OCI-LY1 (cell line): ENCODE results near the gene CARD19.

ENCODE experiments used
- H2AFZ ChIP-seq: fragments of 200-600 bp; sonication (generic), shearing (Covaris generic); 2 replicates; pipeline ENCODE4 v1.6.0; 2014; ENCODE audit warnings: antibody characterized with exemption, mild to moderate bottlenecking, low read length
- H3F3A ChIP-seq: fragments of 200-600 bp; sonication (generic), shearing (Covaris generic); 2 replicates; pipeline ENCODE4 v1.6.0; 2014; ENCODE audit warnings: mild to moderate bottlenecking, antibody characterized with exemption, low read length, moderate library complexity; ENCODE audit not compliant: insufficient read depth
- H3K27ac ChIP-seq: fragments of 200-600 bp; sonication (generic); 2 replicates; pipeline ENCODE4 v1.5.1; 2014; ENCODE audit warnings: low read length, mixed run types, mild to moderate bottlenecking, low read depth; ENCODE audit not compliant: poor library complexity, severe bottlenecking
- H3K27me3 ChIP-seq: fragments of 200-600 bp; sonication (generic); 2 replicates; pipeline ENCODE4 v1.6.0; 2014; ENCODE audit warnings: antibody characterized with exemption, mild to moderate bottlenecking, low read length, moderate library complexity; ENCODE audit not compliant: insufficient read depth
- H3K36me3 ChIP-seq: fragments of 200-600 bp; sonication (generic); 2 replicates; pipeline ENCODE4 v1.6.1; 2014; ENCODE audit warnings: mild to moderate bottlenecking, antibody characterized with exemption, low read length, moderate library complexity, mixed read lengths; ENCODE audit not compliant: insufficient read depth
- H3K4me1 ChIP-seq: fragments of 200-600 bp; sonication (generic); 2 replicates; pipeline ENCODE4 v1.5.1; 2014; ENCODE audit warnings: mild to moderate bottlenecking, low read length, moderate library complexity; ENCODE audit not compliant: insufficient read depth, severe bottlenecking
- H3K4me2 ChIP-seq: fragments of 200-600 bp; sonication (generic), shearing (Covaris generic); 2 replicates; pipeline ENCODE4 v1.6.1; 2014; ENCODE audit warnings: low read length
- H3K4me3 ChIP-seq: fragments of 200-600 bp; sonication (generic); 2 replicates; pipeline ENCODE4 v1.5.1; 2014; ENCODE audit warnings: low read length, low read depth, mild to moderate bottlenecking, mixed read lengths; ENCODE audit not compliant: poor library complexity, severe bottlenecking
- H3K79me2 ChIP-seq: fragments of 200-600 bp; shearing (Covaris generic); 2 replicates; pipeline ENCODE4 v1.6.1; 2016; ENCODE audit warnings: mixed run types, low read length, mixed read lengths; ENCODE audit not compliant: insufficient read depth
- H3K9ac ChIP-seq: fragments of 200-600 bp; sonication (generic), shearing (Covaris generic); 2 replicates; pipeline ENCODE4 v1.6.1; 2014; ENCODE audit warnings: mild to moderate bottlenecking, low read length, mixed read lengths
- H3K9me2 ChIP-seq: fragments of 200-600 bp; sonication (generic), shearing (Covaris generic); 2 replicates; pipeline ENCODE4 v1.6.1; 2014; ENCODE audit warnings: low read depth, mild to moderate bottlenecking, low read length, mixed read lengths
- H3K9me3 ChIP-seq: fragments of 200-600 bp; shearing (Covaris generic); 2 replicates; pipeline ENCODE4 v1.6.1; 2014; ENCODE audit warnings: low read length, mixed read lengths
- H4K20me1 ChIP-seq: fragments of 200-600 bp; sonication (generic), shearing (Covaris generic); 2 replicates; pipeline ENCODE4 v1.6.0; 2016; ENCODE audit warnings: mild to moderate bottlenecking, low read length; ENCODE audit not compliant: insufficient read depth
- CTCF ChIP-seq: fragments of 200-600 bp; sonication (generic), shearing (Covaris generic); IDR thresholded peaks from 2 replicates; pipeline ENCODE4 v1.5.1; 2017; ENCODE audit warnings: mild to moderate bottlenecking, antibody characterized with exemption, low read length, moderate library complexity, mixed read lengths
- EZH2 ChIP-seq: fragments of 200-600 bp; sonication (generic), shearing (Covaris generic); IDR thresholded peaks from 2 replicates; pipeline ENCODE4 v1.8.0; 2017; ENCODE audit warnings: borderline replicate concordance, mixed run types, mild to moderate bottlenecking, antibody characterized with exemption, low read length, moderate library complexity, mixed read lengths

Gene CARD19

GRCh38 chr9:93151097-93151784 lies 55.2 kb downstream of the CARD19 start:
- H3K4me1 ChIP-seq = no peaks in the 10 kb centered on the region
- TF ChIP-seq EZH2 = no peak
- TF ChIP-seq CTCF = no peak
- no peaks in the 10 kb centered on the region for H3K36me3 ChIP-seq

GRCh38 chr9:93154293-93154903 lies 58.4 kb downstream of the CARD19 start:
- H3K27ac ChIP-seq = no peak overlapping the region
- no peak overlapping the region for H3K4me2 ChIP-seq
- H3K27me3 ChIP-seq = no peaks in the 10 kb centered on the region
- H3K4me1 ChIP-seq = no peaks in the 10 kb centered on the region
- H3F3A ChIP-seq = no peaks in the 10 kb centered on the region
- H3K36me3 ChIP-seq = no peaks in the 10 kb centered on the region
- H3K9ac ChIP-seq = no peak overlapping the region
- H3K4me3 ChIP-seq = no peak overlapping the region
- TF ChIP-seq CTCF (peak; percentile 85), EZH2 (no peak)
- no peaks in the 10 kb centered on the region for H3K9me2 ChIP-seq
- H3K9me3 ChIP-seq = no peaks in the 10 kb centered on the region
- no peaks in the 10 kb centered on the region for H3K79me2 ChIP-seq
- no peak overlapping the region for H2AFZ ChIP-seq
- H4K20me1 ChIP-seq = no peaks in the 10 kb centered on the region

More at GRCh38 chr9:93151097-93151784, 55.2 kb downstream of the CARD19 start:
- H3K9me2 ChIP-seq = no peaks in the 10 kb centered on the region
- no peaks in the 10 kb centered on the region for H3F3A ChIP-seq
- H3K27ac ChIP-seq = no peak overlapping the region
- no peaks in the 10 kb centered on the region; the same call in 1 of the 2 replicates for H3K27me3 ChIP-seq
- H3K9me3 ChIP-seq = no peaks in the 10 kb centered on the region
- no peaks in the 10 kb centered on the region for H3K79me2 ChIP-seq
- no peak overlapping the region for H3K9ac ChIP-seq
- no peak overlapping the region for H3K4me3 ChIP-seq
- H2AFZ ChIP-seq = no peak overlapping the region
- no peaks in the 10 kb centered on the region for H4K20me1 ChIP-seq
- no peak overlapping the region for H3K4me2 ChIP-seq

- Histone ChIP-seq H3K4me1 (peaks cover 10% of the 10 kb centered on the region), H3K36me3 (no peaks in the 10 kb centered on the region), H3K9ac (no peak overlapping the region), H3F3A (no peaks in the 10 kb centered on the region), H3K4me3 (no peak overlapping the region), H3K9me3 (no peaks in the 10 kb centered on the region), H4K20me1 (no peaks in the 10 kb centered on the region), H2AFZ (no peak overlapping the region), H3K27ac (no peak overlapping the region), H3K4me2 (no peak overlapping the region), H3K79me2 (no peaks in the 10 kb centered on the region), H3K9me2 (no peaks in the 10 kb centered on the region), H3K27me3 (no peaks in the 10 kb centered on the region)
- TF ChIP-seq EZH2 (no peak), CTCF (no peak)
Measured at GRCh38 chr9:93155716-93156474, 59.9 kb downstream of the CARD19 start.
